ENCODE measurements around the gene EPHB6.

EPHB6 gene

DNA sequence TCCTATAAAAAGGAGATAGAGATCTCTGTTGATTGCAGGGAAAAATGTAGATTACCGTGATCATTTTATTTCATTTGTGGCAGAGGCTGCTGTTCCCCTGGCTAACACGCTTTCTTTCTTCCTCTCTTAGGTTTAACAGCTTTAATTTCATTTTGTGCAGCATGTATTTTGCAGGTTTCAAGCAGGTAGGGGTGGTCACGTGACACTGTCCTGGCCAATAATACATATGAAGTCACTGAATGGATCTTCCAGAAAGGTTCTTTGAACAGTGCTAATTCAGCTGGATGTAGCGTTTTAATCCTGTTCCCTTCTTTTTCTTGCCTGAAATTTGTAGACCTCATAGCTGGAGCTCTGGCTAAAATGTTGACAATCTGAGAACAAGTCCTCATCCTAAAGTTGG lies 3.6 kb upstream of the EPHB6 start:
- no peak for DNase-seq (ENCODE audit: low read depth)
- TF ChIP-seq, protein P1, sequence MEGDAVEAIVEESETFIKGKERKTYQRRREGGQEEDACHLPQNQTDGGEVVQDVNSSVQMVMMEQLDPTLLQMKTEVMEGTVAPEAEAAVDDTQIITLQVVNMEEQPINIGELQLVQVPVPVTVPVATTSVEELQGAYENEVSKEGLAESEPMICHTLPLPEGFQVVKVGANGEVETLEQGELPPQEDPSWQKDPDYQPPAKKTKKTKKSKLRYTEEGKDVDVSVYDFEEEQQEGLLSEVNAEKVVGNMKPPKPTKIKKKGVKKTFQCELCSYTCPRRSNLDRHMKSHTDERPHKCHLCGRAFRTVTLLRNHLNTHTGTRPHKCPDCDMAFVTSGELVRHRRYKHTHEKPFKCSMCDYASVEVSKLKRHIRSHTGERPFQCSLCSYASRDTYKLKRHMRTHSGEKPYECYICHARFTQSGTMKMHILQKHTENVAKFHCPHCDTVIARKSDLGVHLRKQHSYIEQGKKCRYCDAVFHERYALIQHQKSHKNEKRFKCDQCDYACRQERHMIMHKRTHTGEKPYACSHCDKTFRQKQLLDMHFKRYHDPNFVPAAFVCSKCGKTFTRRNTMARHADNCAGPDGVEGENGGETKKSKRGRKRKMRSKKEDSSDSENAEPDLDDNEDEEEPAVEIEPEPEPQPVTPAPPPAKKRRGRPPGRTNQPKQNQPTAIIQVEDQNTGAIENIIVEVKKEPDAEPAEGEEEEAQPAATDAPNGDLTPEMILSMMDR (IDR thresholded peaks at IDR 0.05; ENCODE audit: low read length, missing control alignments) = no peak
- no peak overlapping the region for H3K4me3 ChIP-seq (replicated peaks; ENCODE audit: low read depth, low read length)

DNA sequence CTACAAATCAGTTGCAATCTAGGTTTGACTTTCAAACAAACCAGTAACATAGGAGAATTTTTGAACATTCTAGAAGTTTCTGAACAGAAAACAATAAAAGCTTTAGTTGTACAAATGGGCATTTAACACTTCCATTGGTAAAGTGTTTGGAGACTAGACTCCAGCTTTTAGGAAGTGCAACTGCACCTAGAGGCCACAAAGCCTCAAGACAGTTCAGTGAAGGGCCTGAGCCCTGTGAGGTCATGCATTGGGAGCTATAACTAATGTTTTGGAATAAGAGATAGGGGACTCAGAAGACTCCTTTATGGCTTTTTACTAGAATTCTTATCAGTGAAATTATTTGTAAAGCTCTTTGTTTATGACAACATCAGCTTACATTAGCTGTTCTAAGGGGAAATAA lies 3.0 kb upstream of the EPHB6 start:
- no peak for DNase-seq (ENCODE audit: low read depth)
- no peak overlapping the region for H3K4me3 ChIP-seq (replicated peaks; ENCODE audit: low read depth, low read length)
- TF ChIP-seq, protein P1 (IDR thresholded peaks at IDR 0.05; ENCODE audit: low read length, missing control alignments) = no peak

DNA sequence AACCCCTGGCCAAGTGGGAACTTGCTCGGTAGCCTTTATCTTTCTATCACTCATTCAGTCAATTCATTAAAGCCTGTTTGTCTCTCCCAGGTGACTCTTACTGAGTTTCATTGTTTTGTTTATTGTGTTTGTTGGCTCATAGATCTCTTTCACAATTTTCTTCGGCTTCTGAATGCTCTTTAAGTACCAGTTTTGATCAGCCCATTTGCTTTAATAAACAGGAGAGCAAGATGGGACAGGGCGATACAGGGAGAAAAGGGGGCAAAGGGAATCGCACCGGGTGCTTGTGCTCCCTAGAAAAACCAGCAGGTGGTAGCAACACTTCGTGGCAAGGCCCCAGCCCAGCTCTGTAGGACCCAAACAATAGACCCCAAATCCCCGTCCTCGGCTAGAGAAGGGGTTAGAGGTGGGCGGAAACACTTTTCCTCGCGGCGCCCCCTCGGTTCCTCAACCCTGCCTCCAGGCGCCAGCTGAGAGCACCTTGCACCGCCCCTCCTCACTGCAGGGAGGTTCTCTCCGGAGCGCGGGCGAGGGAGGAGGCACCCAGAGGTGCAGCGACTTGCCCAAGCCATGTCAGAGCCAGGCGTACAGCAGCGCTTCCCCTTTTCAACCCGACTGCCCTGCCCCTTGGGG lies 1.0 kb upstream of the EPHB6 start:
- TF ChIP-seq, protein P1 (IDR thresholded peaks at IDR 0.05; ENCODE audit: low read length, missing control alignments) = peak; percentile 83
- DNase-seq (ENCODE audit: low read depth) = peak; percentile 64
- H3K4me3 ChIP-seq (replicated peaks; ENCODE audit: low read depth, low read length) = peak overlapping the region; percentile 71

DNA sequence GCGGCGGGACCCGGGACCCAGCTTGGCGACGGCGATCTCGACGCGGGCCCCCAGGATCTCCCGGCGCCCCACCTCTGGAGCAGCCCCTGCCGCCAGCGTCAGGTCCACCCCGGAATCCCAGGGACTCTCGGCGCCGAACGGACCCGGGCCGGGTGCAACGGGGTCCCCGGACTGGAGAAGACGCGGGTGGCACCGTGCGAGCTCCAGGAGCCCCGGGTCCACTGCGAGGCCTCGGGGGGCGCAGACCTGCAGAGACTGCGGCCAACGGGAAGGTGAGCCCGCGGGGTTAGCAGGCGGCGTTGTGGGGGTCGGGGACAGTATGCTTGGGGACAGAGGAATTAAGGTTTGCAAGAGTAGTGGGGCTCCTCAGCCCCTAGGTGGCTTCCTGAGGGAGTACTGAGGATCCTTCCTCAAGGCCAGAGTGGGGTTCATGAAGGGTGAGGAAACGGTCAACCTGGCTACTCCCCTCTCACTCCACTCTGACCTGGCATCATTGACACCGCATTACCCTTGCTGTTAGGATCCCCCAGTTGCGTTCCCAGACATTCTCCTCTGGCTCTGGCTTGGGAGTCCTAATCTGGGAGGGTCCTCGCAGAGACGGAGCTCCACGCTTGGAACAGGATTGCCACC lies 353 bp downstream of the EPHB6 start:
- TF ChIP-seq, protein P1 (IDR thresholded peaks at IDR 0.05; ENCODE audit: low read length, missing control alignments) = no peak
- H3K4me3 ChIP-seq (replicated peaks; ENCODE audit: low read depth, low read length) = peak overlapping the region; percentile 71
- DNase-seq (ENCODE audit: low read depth) = no peak

DNA sequence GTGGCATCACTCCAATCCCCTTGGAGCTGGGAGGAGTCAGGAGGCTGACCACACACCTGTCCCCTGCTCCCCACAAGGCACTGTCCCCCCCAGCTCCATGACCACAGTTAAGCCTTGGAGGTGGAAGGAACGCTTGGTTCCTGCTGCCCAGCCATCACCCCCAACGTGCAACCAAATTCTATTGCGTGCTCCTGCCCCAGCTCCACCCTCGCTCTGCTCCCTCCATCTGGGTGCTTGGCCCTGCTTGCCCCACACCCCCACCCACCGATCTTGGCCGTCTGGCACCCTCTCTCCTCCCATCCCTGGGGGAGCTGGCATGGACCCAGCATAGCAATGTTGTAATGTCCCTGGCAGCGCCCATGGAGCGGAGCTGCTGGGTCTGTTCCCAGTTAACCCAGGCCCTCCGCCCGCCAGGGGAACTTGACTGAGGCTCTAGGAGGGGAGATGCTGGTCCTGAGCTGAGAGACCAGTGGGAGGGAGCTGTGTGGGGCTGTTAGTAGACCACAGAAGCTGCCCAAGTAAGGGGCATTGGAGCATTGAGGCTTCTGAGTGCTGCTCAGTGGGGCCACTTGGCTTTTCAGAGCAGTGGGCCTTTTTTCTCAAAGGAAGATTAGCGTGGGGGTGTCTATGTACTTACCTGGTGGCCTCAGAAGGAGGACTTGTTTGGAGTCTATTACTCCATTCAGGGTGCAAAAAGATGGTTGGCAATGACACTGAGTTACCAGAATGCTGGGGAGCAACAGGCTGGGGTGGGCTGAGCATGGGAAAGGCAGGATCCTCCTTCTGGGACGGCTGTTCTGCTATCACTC lies 1.1 kb downstream of the EPHB6 start:
- H3K4me3 ChIP-seq (replicated peaks; ENCODE audit: low read depth, low read length) = peak overlapping the region; percentile 71
- TF ChIP-seq, protein P1 (IDR thresholded peaks at IDR 0.05; ENCODE audit: low read length, missing control alignments) = no peak
- DNase-seq (ENCODE audit: low read depth) = peak; percentile 54

DNA sequence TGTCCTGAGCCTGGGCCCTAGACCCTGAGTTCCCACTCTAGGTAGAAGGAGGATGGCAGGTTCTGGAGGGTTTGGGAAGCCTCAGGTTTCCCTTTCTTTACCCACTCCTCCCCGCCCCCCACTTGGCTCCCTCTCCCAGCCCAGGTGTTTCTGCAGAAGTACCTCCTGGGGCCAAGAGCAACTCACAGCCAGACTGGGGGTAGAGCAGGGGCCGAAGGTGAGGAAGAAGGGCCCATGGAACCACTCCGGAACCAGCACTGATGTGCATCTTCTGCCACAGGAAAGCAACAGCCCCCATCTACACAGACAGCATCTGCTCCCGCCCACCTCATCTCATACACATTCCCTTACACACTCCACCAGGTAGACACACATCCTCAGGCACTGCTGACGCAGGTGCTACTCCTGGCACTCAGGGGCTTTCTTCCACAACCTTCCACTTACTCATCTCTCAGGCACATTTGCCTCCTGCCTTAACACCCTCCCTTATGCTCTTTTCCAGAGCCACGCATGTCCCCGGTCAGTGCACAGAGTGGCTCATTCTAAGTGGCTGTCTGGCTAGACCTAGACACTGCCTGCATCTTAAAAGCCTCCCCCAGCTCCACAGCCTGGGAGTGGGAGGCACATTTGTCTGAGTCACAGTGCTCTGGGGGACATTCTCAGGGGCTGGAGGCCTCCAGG lies 1.8 kb downstream of the EPHB6 start:
- TF ChIP-seq, protein P1 (IDR thresholded peaks at IDR 0.05; ENCODE audit: low read length, missing control alignments) = no peak
- DNase-seq (ENCODE audit: low read depth) = no peak
- H3K4me3 ChIP-seq (replicated peaks; ENCODE audit: low read depth, low read length) = no peak overlapping the region
